HepG2 (cell line): ENCODE results near the gene MYO3B. TPM values are rescaled to one million over a fixed set of nuclear protein-coding genes. Genes with fewer than 3 reads are reported as not detected.

ENCODE experiments used
- ATAC-seq: fragments of 200-7000 bp; cut with Tn5 transposase; 3 replicates; pipeline ENCODE4 v1.9.1; 2020; ENCODE audit warnings: mild to moderate bottlenecking, moderate library complexity
- BruUV-seq: library from RNA; stranded (reverse); fragments of 400-500 nt; replicated peaks from 2 replicates; lab custom pipeline; 2021; lab: Mats Ljungman, UMichigan
- CTCF ChIA-PET: fragments of 300-600 bp; formaldehyde crosslinking; extraction: SDS; loops from one replicate; lab custom pipeline; 2021; ENCODE audit warnings: low total read pairs, inconsistent platforms, low intra/inter-chr PET ratio; lab: Yijun Ruan, JAX
- POLR2A ChIA-PET: fragments of 350-600 bp; sonication (Branson Sonifier 250); formaldehyde crosslinking; loops from one replicate; lab custom pipeline; 2020; ENCODE audit warnings: antibody characterized with exemption, inconsistent platforms; lab: Yijun Ruan, JAX
- DNase-seq: peaks from one replicate; pipeline ENCODE4 v3.0.0-alpha.2; 2015; ENCODE audit warnings: low spot score
- FAIRE-seq: peaks from 3 replicates; lab custom pipeline; 2011; peaks lifted over from hg19 to GRCh38; lab: Jason Lieb, UNC
- H2AFZ ChIP-seq: one replicate; pipeline ENCODE4 v1.6.1; 2011; ENCODE audit warnings: low read length, inconsistent platforms
- H3K27ac ChIP-seq: fragments of 300-600 bp; 3 replicates; pipeline ENCODE4 v1.8.0; 2011; ENCODE audit warnings: mixed run types, mild to moderate bottlenecking, mixed read lengths, low read length, inconsistent platforms; ENCODE audit not compliant: insufficient read depth; ENCODE audit errors: extremely low read length
- H3K27me3 ChIP-seq, 2 experiments: fragments of 200-600 bp in 1 of 2; 2 replicates in 1 of 2; 3 replicates in 1 of 2; pipeline versions ENCODE4 v1.6.0 to v1.8.0; 2011; ENCODE audit warnings: low read length in 2 of 2, mild to moderate bottlenecking in 2 of 2, moderate library complexity in 2 of 2, inconsistent platforms in 1 of 2; ENCODE audit not compliant: insufficient read depth in 2 of 2, control insufficient read depth in 1 of 2
- H3K36me3 ChIP-seq, 2 experiments: fragments of 200-600 bp in 1 of 2; replicated peaks in 1 of 2; 2 replicates in 1 of 2; 3 replicates in 1 of 2; pipeline versions ENCODE4 v1.5.1 to v1.8.0; 2011; ENCODE audit warnings: low read length in 2 of 2, inconsistent platforms in 1 of 2; ENCODE audit not compliant: insufficient read depth in 2 of 2, control insufficient read depth in 1 of 2
- H3K4me1 ChIP-seq: 2 replicates; pipeline ENCODE4 v1.5.1; 2012; ENCODE audit warnings: low read length, inconsistent platforms; ENCODE audit not compliant: insufficient read depth
- H3K4me2 ChIP-seq: 2 replicates; pipeline ENCODE4 v1.6.0; 2011; ENCODE audit warnings: low read depth, low read length, inconsistent platforms
- H3K4me3 ChIP-seq, 3 experiments: fragments of 200-600 bp in 1 of 3; sonication (generic), shearing (Covaris generic) in 1 of 3; replicated peaks in 1 of 3; 2 replicates each; pipeline ENCODE4 v1.5.1; 2011 to 2016; ENCODE audit warnings: low read length in 3 of 3, inconsistent platforms in 2 of 3, low read depth in 2 of 3, mild to moderate bottlenecking in 2 of 3, control low read depth in 1 of 3, mixed read lengths in 1 of 3; ENCODE audit not compliant: insufficient read depth in 1 of 3
- H3K79me2 ChIP-seq: one replicate; pipeline ENCODE4 v1.6.1; 2011; ENCODE audit warnings: low read length, inconsistent platforms; ENCODE audit not compliant: insufficient read depth
- H3K9ac ChIP-seq: 2 replicates; pipeline ENCODE4 v1.6.0; 2011; ENCODE audit warnings: mild to moderate bottlenecking, low read depth, low read length, inconsistent platforms; ENCODE audit not compliant: insufficient read depth
- H3K9me3 ChIP-seq: 2 replicates; pipeline ENCODE4 v1.5.1; 2012; ENCODE audit warnings: mild to moderate bottlenecking, low read length
- H4K20me1 ChIP-seq: 2 replicates; pipeline ENCODE4 v1.6.0; 2011; ENCODE audit warnings: inconsistent platforms, mild to moderate bottlenecking, low read length, moderate library complexity; ENCODE audit not compliant: insufficient read depth
- FOXP1 ChIP-seq, 2 experiments: fragments of 450-650 bp in 1 of 2; IDR thresholded peaks; 2 replicates each; pipeline ENCODE4 v1.6.1; 2017 to 2018; ENCODE audit warnings: antibody characterized with exemption in 1 of 2
- HES4 ChIP-seq: sonication (generic); formaldehyde crosslinking; IDR thresholded peaks from 2 replicates; pipeline ENCODE4 v1.9.0; 2021; ENCODE audit warnings: mild to moderate bottlenecking, missing genetic modification reagents, borderline replicate concordance
- RORA ChIP-seq: sonication (generic); formaldehyde crosslinking; IDR thresholded peaks from 2 replicates; pipeline ENCODE4 v1.5.0; 2020; ENCODE audit warnings: mild to moderate bottlenecking, missing genetic modification reagents, moderate library complexity
- ZBTB38 ChIP-seq: sonication (generic); formaldehyde crosslinking; IDR thresholded peaks from 2 replicates; pipeline ENCODE4 v1.5.1; 2020; ENCODE audit warnings: mild to moderate bottlenecking, missing genetic modification reagents
- ZNF12 ChIP-seq: sonication (generic); formaldehyde crosslinking; IDR thresholded peaks from 2 replicates; pipeline ENCODE4 v1.5.0; 2020; ENCODE audit warnings: missing genetic modification reagents
- ZNF329 ChIP-seq: sonication (generic); formaldehyde crosslinking; IDR thresholded peaks from 2 replicates; pipeline ENCODE4 v1.9.0; 2021; ENCODE audit warnings: low read depth, mild to moderate bottlenecking, missing genetic modification reagents
- ZNF407 ChIP-seq: sonication (generic); formaldehyde crosslinking; IDR thresholded peaks from one replicate; pipeline ENCODE4 v1.5.1; 2020; ENCODE audit warnings: mild to moderate bottlenecking, missing genetic modification reagents; ENCODE audit errors: not compliant biosample characterization
- WGBS: methylation state at CpG from one replicate; pipeline ENCODE4 v1.1.6; 2017; ENCODE audit warnings: low lambda C conversion rate; 5-methylcytosine and 5-hydroxymethylcytosine counted together
- in situ Hi-C: cut with HindIII; loops from 2 replicates; pipeline ENCODE4 v1.10.0; 2017; ENCODE audit warnings: low pct_unique_long_range_greater_than_20kb; ENCODE audit not compliant: extremely low pct_ligation_motif_present
- intact Hi-C: fragments of 100-400 bp; cut with micrococcal nuclease; formaldehyde crosslinking; loops from one replicate; pipeline ENCODE4 v1.10.0; 2022; ENCODE audit not compliant: unreplicated experiment
- polyA plus RNA-seq, 8 experiments: library from polyadenylated mRNA; depleted of rRNA in 3 of 8; stranded (reverse) in 7 of 8; unstranded in 1 of 8; fragments of >200 nt; fragmentation: Illumina TruSeq in 4 of 8; extraction: Trizol in 4 of 8; gene quantifications; 2 replicates each; pipeline versions ENCODE4 v1.2.1 to v1.2.3, GENCODE V29; 2011 to 2016; ENCODE audit warnings: low read depth in 4 of 8, missing spikeins in 1 of 8, mixed read lengths in 1 of 8; ENCODE audit not compliant: insufficient read depth in 1 of 8
- total RNA-seq, 5 experiments: library from RNA; depleted of rRNA; stranded (reverse); fragments of >200 nt; fragmentation: Illumina TruSeq; extraction: Trizol; gene quantifications; 2 replicates each; pipeline ENCODE4 v1.2.3, GENCODE V29; 2016; ENCODE audit warnings: low read depth in 1 of 5

Gene MYO3B
- total and polyA plus RNA-seq, 2 of the 13 experiments (the other 11 are each of a cell fraction or from before 2014, with no cell fraction given) = 0.01 TPM; not detected in 1

GRCh38 chr2:170371231-170371998 is 193.5 kb downstream of the MYO3B start (continued):
- no peak for TF ChIP-seq ZNF407 (CRISPR knock-in tag)
- TF ChIP-seq, all 625 proteins: peak for 0

GRCh38 chr2:170375192-170375591 is 197.2 kb downstream of the MYO3B start:
- H3K27me3 ChIP-seq = peaks cover 0 to 23% of the 10 kb centered on the region in 2 experiments; a peak in 2 of 5 replicates
- 2% methylated on average over 5 of the region's 5 CpGs for WGBS
- H3K9me3 ChIP-seq = no peaks in the 10 kb centered on the region
- FAIRE-seq (no peak), ATAC-seq (no peak), DNase-seq (no peak)
- no peak overlapping the region for H3K4me2 ChIP-seq
- TF ChIP-seq ZNF12 (CRISPR knock-in tag) = no peak
- TF ChIP-seq HES4 (CRISPR knock-in tag) = no peak
- no peak for TF ChIP-seq ZBTB38 (CRISPR knock-in tag)
- TF ChIP-seq FOXP1 (IDR thresholded peaks at IDR 0.05) = no peak
- no peak for TF ChIP-seq FOXP1 (CRISPR knock-in tag; IDR thresholded peaks at IDR 0.05)
- TF ChIP-seq ZNF329 = no peak
- no peak for TF ChIP-seq RORA (CRISPR knock-in tag)
- CTCF ChIA-PET = no interaction called here
- no peak overlapping the region for H3K27ac ChIP-seq
- POLR2A ChIA-PET = no interaction called here
- intact Hi-C loops (no loop called here), in situ Hi-C loops (no loop called here)
- H3K36me3 ChIP-seq = no peaks in the 10 kb centered on the region
- no peak overlapping the region for H3K9ac ChIP-seq
- BruUV-seq = no TSS peak
- no peaks in the 10 kb centered on the region for H3K79me2 ChIP-seq
- no peak overlapping the region for H3K4me3 ChIP-seq
- H4K20me1 ChIP-seq = no peaks in the 10 kb centered on the region
- H2AFZ ChIP-seq = no peak overlapping the region
- H3K4me1 ChIP-seq = no peaks in the 10 kb centered on the region
